C4-2B (cell line): Measurements from ENCODE around the gene ANO2.

ENCODE experiments used
- CTCF ChIP-seq: fragments of 450-650 bp; conservative IDR thresholded peaks from 2 replicates; pipeline ENCODE4 v1.5.1; 2017; ENCODE audit warnings: mild to moderate bottlenecking
- ZFX ChIP-seq: fragments of 450-650 bp; IDR thresholded peaks from 2 replicates; pipeline ENCODE4 v1.6.1; 2017

GRCh38 chr12:5972387-5972786, 27.3 kb upstream of the ANO2 start:
- TF ChIP-seq CTCF (no peak), ZFX (no peak)
